GM12891 (cell line): ENCODE results near the gene CLDN10.

Experiments used
- DNase-seq: peaks from one replicate; pipeline ENCODE4 v3.0.0; 2011; ENCODE audit warnings: low spot score; ENCODE audit not compliant: insufficient read length
- FAIRE-seq: peaks from 2 replicates; lab custom pipeline; 2011; peaks lifted over from hg19 to GRCh38; lab: Jason Lieb, UNC
- PAX5 ChIP-seq: IDR thresholded peaks from 2 replicates; pipeline ENCODE4 v1.6.1; 2011; ENCODE audit warnings: low read length, moderate library complexity, mild to moderate bottlenecking; ENCODE audit not compliant: insufficient read depth, severe bottlenecking
- POLR2A ChIP-seq: IDR thresholded peaks from 2 replicates; pipeline ENCODE4 v1.6.1; 2011; ENCODE audit warnings: low read depth, low read length, control low read depth
- POLR2AphosphoS5 ChIP-seq: IDR thresholded peaks from 2 replicates; pipeline ENCODE4 v1.6.1; 2011; ENCODE audit warnings: low read depth, low read length, control low read depth
- POU2F2 ChIP-seq: IDR thresholded peaks from 2 replicates; pipeline ENCODE4 v1.6.1; 2011; ENCODE audit warnings: low read depth, mild to moderate bottlenecking, control low read depth, low read length, moderate library complexity
- SPI1 ChIP-seq: IDR thresholded peaks from 2 replicates; pipeline ENCODE4 v1.6.1; 2011; ENCODE audit warnings: low read depth, low read length, control low read depth
- TAF1 ChIP-seq: IDR thresholded peaks from 2 replicates; pipeline ENCODE4 v1.6.1; 2011; ENCODE audit warnings: low read depth, low read length, control low read depth

The CLDN10 gene

GRCh38 chr13:95593462-95593861, 40.9 kb downstream of the CLDN10 start:
- DNase-seq (no peak), FAIRE-seq (no peak)
- TF ChIP-seq SPI1 (no peak), TAF1 (no peak), POU2F2 (no peak), POLR2AphosphoS5 (no peak), POLR2A (no peak), PAX5 (no peak)

GRCh38 chr13:95596701-95597100, 44.2 kb downstream of the CLDN10 start:
- no peak for TF ChIP-seq POLR2AphosphoS5
- no peak for TF ChIP-seq POU2F2
- TF ChIP-seq TAF1, result no peak
- TF ChIP-seq PAX5, result no peak
- TF ChIP-seq SPI1, result no peak
- TF ChIP-seq POLR2A, result no peak
- FAIRE-seq, result no peak
- DNase-seq, result no peak

- FAIRE-seq (no peak), DNase-seq (no peak)
- TF ChIP-seq POLR2AphosphoS5 (no peak), POLR2A (no peak), SPI1 (no peak), POU2F2 (no peak)
These were observed 48.7 kb downstream of the CLDN10 start for GRCh38 chr13:95601216-95601615.

GRCh38 chr13:95601906-95602305, 49.4 kb downstream of the CLDN10 start:
- FAIRE-seq, result no peak
- no peak for DNase-seq
- TF ChIP-seq PAX5 (no peak), POLR2A (no peak), POU2F2 (no peak), SPI1 (no peak), TAF1 (no peak)

GRCh38 chr13:95603887-95604555, 51.5 kb downstream of the CLDN10 start:
- no peak for FAIRE-seq
- DNase-seq, result no peak

GRCh38 chr13:95604556-95604915, 52.0 kb downstream of the CLDN10 start:
- FAIRE-seq, result no peak
- TF ChIP-seq POU2F2, result no peak
- no peak for TF ChIP-seq POLR2AphosphoS5
- TF ChIP-seq TAF1, result no peak
- no peak for TF ChIP-seq PAX5
- TF ChIP-seq SPI1, result no peak
- no peak for TF ChIP-seq POLR2A
- DNase-seq, result no peak

More at GRCh38 chr13:95603887-95604555, 51.5 kb downstream of the CLDN10 start:
- TF ChIP-seq SPI1 (no peak), TAF1 (no peak), POU2F2 (no peak), POLR2AphosphoS5 (no peak), POLR2A (no peak), PAX5 (no peak)

GRCh38 chr13:95605448-95606125, 53.1 kb downstream of the CLDN10 start:
- DNase-seq (no peak), FAIRE-seq (no peak)
- TF ChIP-seq POLR2AphosphoS5, result no peak
- no peak for TF ChIP-seq POLR2A
- TF ChIP-seq SPI1, result no peak
- no peak for TF ChIP-seq POU2F2
- TF ChIP-seq TAF1, result no peak
- no peak for TF ChIP-seq PAX5

GRCh38 chr13:95607366-95607765, 54.8 kb downstream of the CLDN10 start:
- no peak for FAIRE-seq
- DNase-seq, result no peak

GRCh38 chr13:95608640-95609323, 56.3 kb downstream of the CLDN10 start:
- TF ChIP-seq SPI1, result no peak
- DNase-seq (no peak), FAIRE-seq (no peak)

More at GRCh38 chr13:95607366-95607765, 54.8 kb downstream of the CLDN10 start:
- TF ChIP-seq PAX5 (no peak), TAF1 (no peak), SPI1 (no peak), POLR2A (no peak)

GRCh38 chr13:95614641-95615245, 62.2 kb downstream of the CLDN10 start:
- DNase-seq (no peak), FAIRE-seq (no peak)
- TF ChIP-seq TAF1 (no peak), POU2F2 (no peak)
